Measurements from ENCODE around the gene GPR150.

Gene GPR150

GRCh38 chr5:95655575-95655974 lies 35.7 kb downstream of the GPR150 start:
- no peak for DNase-seq

GRCh38 chr5:95660060-95660459 lies 40.2 kb downstream of the GPR150 start:
- no peak for DNase-seq

- DNase-seq, result no peak
These were observed 43.1 kb downstream of the GPR150 start for GRCh38 chr5:95662946-95663345.

- no peak for DNase-seq
These were observed 44.4 kb downstream of the GPR150 start for GRCh38 chr5:95664204-95664786.

GRCh38 chr5:95667061-95667618 lies 47.3 kb downstream of the GPR150 start:
- no peak for DNase-seq

- no peak for DNase-seq
These were observed 47.8 kb downstream of the GPR150 start for GRCh38 chr5:95667678-95668077.

GRCh38 chr5:95668216-95668615 lies 48.3 kb downstream of the GPR150 start:
- no peak for DNase-seq

GRCh38 chr5:95668728-95669127 lies 48.8 kb downstream of the GPR150 start:
- DNase-seq, result no peak

- DNase-seq, result no peak
These were observed 49.7 kb downstream of the GPR150 start for GRCh38 chr5:95669540-95669939.

- DNase-seq, result no peak
These were observed 50.1 kb downstream of the GPR150 start for GRCh38 chr5:95669985-95670384.

- no peak for DNase-seq
These were observed 50.7 kb downstream of the GPR150 start for GRCh38 chr5:95670568-95670967.

All from activated effector memory CD4-positive, alpha-beta T cell treated with Interleukin-2 at 50 U/mL for 16 hours (primary cell).